Neural cell (in vitro differentiated cells): Measurements from ENCODE around the gene EVI2A. TPM values are rescaled to one million over a fixed set of nuclear protein-coding genes. Genes with fewer than 3 reads are reported as not detected.

ENCODE experiments used
- H2AFZ ChIP-seq: fragments of 200-600, 300-800 bp; sonication (generic), shearing (Covaris generic); 2 replicates; pipeline ENCODE4 v1.6.0; 2014; ENCODE audit warnings: low read depth, mild to moderate bottlenecking, antibody characterized with exemption, low read length, moderate library complexity
- H3F3A ChIP-seq: fragments of 200-600 bp; shearing (Covaris generic); 2 replicates; pipeline ENCODE4 v1.6.1; 2016; ENCODE audit warnings: mild to moderate bottlenecking, moderate library complexity, mixed read lengths, antibody characterized with exemption, low read length; ENCODE audit not compliant: insufficient read depth, poor library complexity, severe bottlenecking
- H3K27ac ChIP-seq: fragments of 200-600, 300-800 bp; sonication (generic), shearing (Covaris generic); 2 replicates; pipeline ENCODE4 v1.5.1; 2014; ENCODE audit warnings: mild to moderate bottlenecking, low read length, moderate library complexity
- H3K27me3 ChIP-seq: fragments of 300-800, 200-600 bp; sonication (generic), shearing (Covaris generic); 2 replicates; pipeline ENCODE4 v1.6.0; 2014; ENCODE audit warnings: mild to moderate bottlenecking, low read depth, low read length, moderate library complexity; ENCODE audit not compliant: insufficient read depth
- H3K36me3 ChIP-seq: fragments of 300-800, 200-600 bp; sonication (generic), shearing (Covaris generic); 2 replicates; pipeline ENCODE4 v1.5.1; 2014; ENCODE audit warnings: mild to moderate bottlenecking, antibody characterized with exemption, low read length, moderate library complexity; ENCODE audit not compliant: insufficient read depth
- H3K4me2 ChIP-seq: fragments of 300-800, 200-600 bp; sonication (generic), shearing (Covaris generic); 2 replicates; pipeline ENCODE4 v1.6.0; 2014; ENCODE audit warnings: mild to moderate bottlenecking, low read length
- H3K4me3 ChIP-seq: fragments of 300-800, 200-600 bp; sonication (generic), shearing (Covaris generic); 2 replicates; pipeline ENCODE4 v1.5.1; 2014; ENCODE audit warnings: mild to moderate bottlenecking, low read length, moderate library complexity
- H3K79me2 ChIP-seq: fragments of 200-600 bp; shearing (Covaris generic); replicated peaks from 2 replicates; pipeline ENCODE4 v1.6.0; 2014; ENCODE audit warnings: mild to moderate bottlenecking, low read length, moderate library complexity; ENCODE audit not compliant: insufficient read depth
- H3K9ac ChIP-seq: fragments of 300-800, 200-600 bp; sonication (generic), shearing (Covaris generic); 2 replicates; pipeline ENCODE4 v1.6.1; 2016; ENCODE audit warnings: mild to moderate bottlenecking, low read length, mixed read lengths
- H3K9me2 ChIP-seq: fragments of 200-600 bp; shearing (Covaris generic); 2 replicates; pipeline ENCODE4 v1.6.1; 2016; ENCODE audit warnings: mild to moderate bottlenecking, low read length, mixed read lengths; ENCODE audit not compliant: insufficient read depth
- H3K9me3 ChIP-seq: fragments of 200-600, 300-800 bp; sonication (generic), shearing (Covaris generic); 2 replicates; pipeline ENCODE4 v1.6.1; 2016; ENCODE audit warnings: mild to moderate bottlenecking, mixed run types, low read length, moderate library complexity, mixed read lengths
- H4K20me1 ChIP-seq: fragments of 200-600 bp; shearing (Covaris generic); 2 replicates; pipeline ENCODE4 v1.6.1; 2016; ENCODE audit warnings: mild to moderate bottlenecking, mixed run types; ENCODE audit not compliant: insufficient read depth
- EP300 ChIP-seq: fragments of 450-650 bp; conservative IDR thresholded peaks from 2 replicates; pipeline ENCODE4 v1.6.1; 2014; ENCODE audit warnings: antibody characterized with exemption, mild to moderate bottlenecking, moderate library complexity; ENCODE audit not compliant: poor library complexity, severe bottlenecking
- EZH2 ChIP-seq: fragments of 200-600, 300-800 bp; shearing (Covaris generic), sonication (generic); IDR thresholded peaks from 2 replicates; pipeline ENCODE4 v1.6.1; 2014; ENCODE audit warnings: antibody characterized with exemption, low read length, borderline replicate concordance, mild to moderate bottlenecking; ENCODE audit not compliant: insufficient read depth, poor library complexity, severe bottlenecking
- MXI1 ChIP-seq: fragments of 450-650 bp; conservative IDR thresholded peaks from 2 replicates; pipeline ENCODE4 v1.6.1; 2014; ENCODE audit warnings: antibody characterized with exemption, mild to moderate bottlenecking; ENCODE audit not compliant: poor library complexity, severe bottlenecking
- POLR2AphosphoS5 ChIP-seq: IDR thresholded peaks from 2 replicates; pipeline ENCODE4 v1.6.1; 2012
- RAD21 ChIP-seq: fragments of 450-650 bp; conservative IDR thresholded peaks from 2 replicates; pipeline ENCODE4 v1.6.1; 2014; ENCODE audit warnings: antibody characterized with exemption, mild to moderate bottlenecking, moderate library complexity
- REST ChIP-seq: IDR thresholded peaks from 2 replicates; pipeline ENCODE4 v1.6.1; 2012; ENCODE audit warnings: borderline replicate concordance
- SMC3 ChIP-seq: fragments of 450-650 bp; conservative IDR thresholded peaks from 2 replicates; pipeline ENCODE4 v1.6.1; 2014; ENCODE audit warnings: antibody characterized with exemption, mild to moderate bottlenecking, moderate library complexity; ENCODE audit not compliant: poor library complexity
- TAF1 ChIP-seq: IDR thresholded peaks from 2 replicates; pipeline ENCODE4 v1.6.1; 2012; ENCODE audit warnings: low read depth
- polyA plus RNA-seq: library from polyadenylated mRNA; depleted of rRNA; stranded (reverse); fragments of >200 nt; gene quantifications from 2 replicates; pipeline ENCODE4 v1.2.3, GENCODE V29; 2014
- TF ChIP-seq, protein P1 (sequence below): fragments of 450-650 bp; IDR thresholded peaks from 2 replicates; pipeline ENCODE4 v1.5.1; 2014; ENCODE audit warnings: antibody characterized with exemption, mild to moderate bottlenecking, moderate library complexity; ENCODE audit not compliant: poor library complexity, severe bottlenecking

The EVI2A gene
- polyA plus RNA-seq, 1 donor from 2014 or later = not detected

DNA sequence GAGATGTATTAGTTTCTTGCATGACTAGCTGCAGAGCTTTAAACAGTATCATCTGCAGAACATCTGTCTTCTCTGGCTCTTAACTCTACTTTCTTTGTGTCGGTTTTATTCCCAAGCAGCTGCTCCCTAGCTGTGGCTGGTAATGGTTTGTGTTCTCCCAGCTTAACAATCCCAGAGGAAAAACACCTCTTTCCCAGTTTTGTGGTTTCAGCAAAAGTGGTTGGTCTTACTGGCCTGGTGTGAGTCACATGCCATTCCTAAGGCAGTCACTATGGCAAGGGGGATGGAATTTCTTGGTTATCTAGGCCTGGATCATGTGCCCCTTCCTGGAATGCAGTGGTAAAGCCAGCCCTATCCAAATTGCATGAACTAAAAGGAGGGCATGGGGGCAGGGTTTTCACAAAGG is 51.8 kb downstream of the EVI2A start:
- H3K27me3 ChIP-seq = no peaks in the 10 kb centered on the region
- no peaks in the 10 kb centered on the region for H3K79me2 ChIP-seq
- H4K20me1 ChIP-seq = no peaks in the 10 kb centered on the region
- no peak for TF ChIP-seq MXI1
- no peak for TF ChIP-seq REST
- no peak for TF ChIP-seq TAF1
- no peak for TF ChIP-seq EZH2
- TF ChIP-seq EP300 = no peak
- no peak for TF ChIP-seq POLR2AphosphoS5
- TF ChIP-seq RAD21 = no peak
- no peak for TF ChIP-seq SMC3
- TF ChIP-seq, protein P1, sequence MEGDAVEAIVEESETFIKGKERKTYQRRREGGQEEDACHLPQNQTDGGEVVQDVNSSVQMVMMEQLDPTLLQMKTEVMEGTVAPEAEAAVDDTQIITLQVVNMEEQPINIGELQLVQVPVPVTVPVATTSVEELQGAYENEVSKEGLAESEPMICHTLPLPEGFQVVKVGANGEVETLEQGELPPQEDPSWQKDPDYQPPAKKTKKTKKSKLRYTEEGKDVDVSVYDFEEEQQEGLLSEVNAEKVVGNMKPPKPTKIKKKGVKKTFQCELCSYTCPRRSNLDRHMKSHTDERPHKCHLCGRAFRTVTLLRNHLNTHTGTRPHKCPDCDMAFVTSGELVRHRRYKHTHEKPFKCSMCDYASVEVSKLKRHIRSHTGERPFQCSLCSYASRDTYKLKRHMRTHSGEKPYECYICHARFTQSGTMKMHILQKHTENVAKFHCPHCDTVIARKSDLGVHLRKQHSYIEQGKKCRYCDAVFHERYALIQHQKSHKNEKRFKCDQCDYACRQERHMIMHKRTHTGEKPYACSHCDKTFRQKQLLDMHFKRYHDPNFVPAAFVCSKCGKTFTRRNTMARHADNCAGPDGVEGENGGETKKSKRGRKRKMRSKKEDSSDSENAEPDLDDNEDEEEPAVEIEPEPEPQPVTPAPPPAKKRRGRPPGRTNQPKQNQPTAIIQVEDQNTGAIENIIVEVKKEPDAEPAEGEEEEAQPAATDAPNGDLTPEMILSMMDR = no peak
- no peak overlapping the region for H3K4me2 ChIP-seq
- H3K36me3 ChIP-seq = peaks cover 28% of the 10 kb centered on the region
- H3K9ac ChIP-seq = no peak overlapping the region
- H3K9me3 ChIP-seq = no peaks in the 10 kb centered on the region
- no peak overlapping the region for H2AFZ ChIP-seq
- no peak overlapping the region for H3K4me3 ChIP-seq
- H3K27ac ChIP-seq = no peak overlapping the region
- H3K9me2 ChIP-seq = no peaks in the 10 kb centered on the region
- H3F3A ChIP-seq = no peaks in the 10 kb centered on the region

GRCh38 chr17:31269036-31269577 is 52.3 kb downstream of the EVI2A start:
- Histone ChIP-seq H3K27me3 (no peaks in the 10 kb centered on the region), H3K9me3 (no peaks in the 10 kb centered on the region), H2AFZ (no peak overlapping the region), H3K4me2 (no peak overlapping the region), H3K4me3 (no peak overlapping the region), H3F3A (no peaks in the 10 kb centered on the region), H3K9me2 (no peaks in the 10 kb centered on the region), H3K9ac (no peak overlapping the region), H4K20me1 (no peaks in the 10 kb centered on the region), H3K27ac (no peak overlapping the region), H3K36me3 (peaks cover 28% of the 10 kb centered on the region), H3K79me2 (no peaks in the 10 kb centered on the region)
- TF ChIP-seq SMC3 = no peak
- no peak for TF ChIP-seq RAD21
- TF ChIP-seq EP300 = no peak
- no peak for TF ChIP-seq TAF1
- TF ChIP-seq EZH2 = no peak
- TF ChIP-seq MXI1 = no peak
- no peak for TF ChIP-seq POLR2AphosphoS5
- no peak for TF ChIP-seq REST
- TF ChIP-seq, protein P1 = no peak
